ENCODE measurements around the gene NQO1.
"Not testable (repeated sequence)": the region's sequence is repeated elsewhere in the genome, so short reads cannot be mapped to it uniquely, and the experiment has no call there.

Gene NQO1

GRCh38 chr16:69741951-69742904, 15.9 kb upstream of the NQO1 start:
- no peak for DNase-seq

GRCh38 chr16:69741519-69741918, 15.2 kb upstream of the NQO1 start:
- DNase-seq = no peak

- no peak for DNase-seq
Observed at GRCh38 chr16:69732101-69732500, 5.7 kb upstream of the NQO1 start.

- DNase-seq = not testable (repeated sequence)
Observed at GRCh38 chr16:69731280-69731679, 4.9 kb upstream of the NQO1 start.

- DNase-seq = not testable (repeated sequence)
Observed at GRCh38 chr16:69729030-69729429, 2.7 kb upstream of the NQO1 start.

- DNase-seq = peak; percentile 6
Observed at GRCh38 chr16:69727916-69728270, 1.5 kb upstream of the NQO1 start.

- no peak for DNase-seq
Observed at GRCh38 chr16:69725480-69726312, 664 bp downstream of the NQO1 start.

- DNase-seq = no peak
Observed at GRCh38 chr16:69724981-69725479, 1.3 kb downstream of the NQO1 start.

- DNase-seq = no peak
Observed at GRCh38 chr16:69724414-69724873, 1.9 kb downstream of the NQO1 start.

GRCh38 chr16:69721441-69721957, 4.9 kb downstream of the NQO1 start:
- no peak for DNase-seq

- DNase-seq = no peak
Observed at GRCh38 chr16:69720822-69721430, 5.4 kb downstream of the NQO1 start.

- DNase-seq = no peak
Observed at GRCh38 chr16:69718111-69718764, 8.1 kb downstream of the NQO1 start.

- no peak for DNase-seq
Observed at GRCh38 chr16:69717066-69717465, 9.3 kb downstream of the NQO1 start.

GRCh38 chr16:69712914-69713581, 13.3 kb downstream of the NQO1 start:
- no peak for DNase-seq

GRCh38 chr16:69712277-69712676, 14.1 kb downstream of the NQO1 start:
- DNase-seq = no peak

GRCh38 chr16:69711115-69711740, 15.1 kb downstream of the NQO1 start:
- no peak for DNase-seq

GRCh38 chr16:69709456-69710084, 16.8 kb downstream of the NQO1 start:
- DNase-seq = peak; percentile 79

- DNase-seq = no peak
Observed at GRCh38 chr16:69707920-69708683, 18.3 kb downstream of the NQO1 start.

GRCh38 chr16:69706975-69707340, 19.4 kb downstream of the NQO1 start:
- DNase-seq = no peak
